ENCODE data around the gene KIF5A. TPM values are rescaled to one million over a fixed set of nuclear protein-coding genes. Genes with fewer than 3 reads are reported as not detected.

The KIF5A gene
- polyA plus RNA-seq, 3 donors, result 0.01 TPM; not detected in 2

GRCh38 chr12:57618966-57619433 is 69.2 kb downstream of the KIF5A start:
- peaks cover 13 to 14% of the 10 kb centered on the region in 2 donors for H3K36me3 Mint-ChIP-seq
- Histone ChIP-seq H3K9me3 (replicated peaks in 1 of 2; ENCODE audit: control insufficient read depth in 1 of 2, insufficient read depth in 1 of 2, low read length in 2 of 2) (peaks cover 5 to 31% of the 10 kb centered on the region in 2 donors), H3K27ac (ENCODE audit: low read depth in 1 of 2, low read length in 2 of 2) (no peak overlapping the region), H3K36me3 (replicated peaks in 1 of 2; ENCODE audit: control insufficient read depth in 1 of 2, insufficient read depth in 2 of 2, low read length in 2 of 2) (no peaks in the 10 kb centered on the region), H2AFZ (ENCODE audit: insufficient read depth, low read depth, low read length, poor library complexity, severe bottlenecking) (no peak overlapping the region), H3K4me1 (ENCODE audit: control insufficient read depth in 1 of 2, insufficient read depth in 2 of 2, low read length in 2 of 2) (peaks cover 18 to 23% of the 10 kb centered on the region in 2 donors), H3K27me3 (ENCODE audit: control insufficient read depth in 2 of 2, insufficient read depth in 2 of 2, low read length in 2 of 2) (peaks cover 44 to 92% of the 10 kb centered on the region in 2 donors), H3K9ac (ENCODE audit: insufficient read depth, low read length, poor library complexity, severe bottlenecking) (no peak overlapping the region), H3K4me3 (replicated peaks in 1 of 3; ENCODE audit: low read depth in 2 of 3, low read length in 3 of 3) (no peak overlapping the region), H3K4me2 (replicated peaks; ENCODE audit: extremely low read depth, low read length, poor library complexity, severe bottlenecking) (no peak overlapping the region), H4K20me1 (ENCODE audit: insufficient read depth, low read length) (no peaks in the 10 kb centered on the region), H3K79me2 (ENCODE audit: insufficient read depth, low read length) (no peaks in the 10 kb centered on the region)
- intact Hi-C loops (cut with micrococcal nuclease), result no loop called here
- DNase-seq, result no peak
- 58% methylated on average over 7 of the region's 16 CpGs for WGBS (ENCODE audit: insufficient coverage)
- peaks cover 29% of the 10 kb centered on the region for H3K4me1 Mint-ChIP-seq
- H3K4me3 Mint-ChIP-seq, result peak overlapping the region in 1 of 2 donors; percentile 93
- H3K27ac Mint-ChIP-seq, result peak overlapping the region in 1 of 7 donors; percentile 50
- H3K27me3 Mint-ChIP-seq (ENCODE audit: low read depth in 3 of 3), result peaks cover 88 to 95% (median 94%) of the 10 kb centered on the region in 3 donors
- H3K9me3 Mint-ChIP-seq, result peaks cover 0 to 27% (median 6%) of the 10 kb centered on the region in 7 donors
- TF ChIP-seq CTCF (IDR thresholded peaks at IDR 0.05), result no peak

- peaks cover 5 to 31% of the 10 kb centered on the region in 2 donors for H3K9me3 ChIP-seq (replicated peaks in 1 of 2; ENCODE audit: control insufficient read depth in 1 of 2, insufficient read depth in 1 of 2, low read length in 2 of 2)
- peak overlapping the region in 1 of 2 donors; percentile 93 for H3K4me3 Mint-ChIP-seq
- peaks cover 13 to 14% of the 10 kb centered on the region in 2 donors for H3K36me3 Mint-ChIP-seq
- no peaks in the 10 kb centered on the region for H4K20me1 ChIP-seq (ENCODE audit: insufficient read depth, low read length)
- H3K27me3 ChIP-seq (ENCODE audit: control insufficient read depth in 2 of 2, insufficient read depth in 2 of 2, low read length in 2 of 2), result peaks cover 43 to 92% of the 10 kb centered on the region in 2 donors
- H3K36me3 ChIP-seq (replicated peaks in 1 of 2; ENCODE audit: control insufficient read depth in 1 of 2, insufficient read depth in 2 of 2, low read length in 2 of 2), result no peaks in the 10 kb centered on the region
- no peaks in the 10 kb centered on the region for H3K79me2 ChIP-seq (ENCODE audit: insufficient read depth, low read length)
- no peak overlapping the region for H3K27ac ChIP-seq (ENCODE audit: low read depth in 1 of 2, low read length in 2 of 2)
- H2AFZ ChIP-seq (ENCODE audit: insufficient read depth, low read depth, low read length, poor library complexity, severe bottlenecking), result no peak overlapping the region
- no peak for TF ChIP-seq CTCF (IDR thresholded peaks at IDR 0.05)
- DNase-seq, result no peak
- WGBS (ENCODE audit: insufficient coverage), result 5% methylated on average over 39 of the region's 46 CpGs
- no peak overlapping the region for H3K4me3 ChIP-seq (replicated peaks in 1 of 3; ENCODE audit: low read depth in 2 of 3, low read length in 3 of 3)
- no peak overlapping the region for H3K9ac ChIP-seq (ENCODE audit: insufficient read depth, low read length, poor library complexity, severe bottlenecking)
- no peak overlapping the region for H3K27ac Mint-ChIP-seq
- H3K4me2 ChIP-seq (replicated peaks; ENCODE audit: extremely low read depth, low read length, poor library complexity, severe bottlenecking), result no peak overlapping the region
- peaks cover 0 to 27% (median 6%) of the 10 kb centered on the region in 7 donors for H3K9me3 Mint-ChIP-seq
- H3K4me1 ChIP-seq (ENCODE audit: control insufficient read depth in 1 of 2, insufficient read depth in 2 of 2, low read length in 2 of 2), result peaks cover 18 to 23% of the 10 kb centered on the region in 2 donors
- peaks cover 25% of the 10 kb centered on the region for H3K4me1 Mint-ChIP-seq
- intact Hi-C loops (cut with micrococcal nuclease), result loop anchor here in 1 of 2 donors (5.0 to 10.0 kb wide), 2 partner anchors 37 to 145 kb away; partner anchors contain the start of gene ARHGAP9
- peaks cover 87 to 95% (median 94%) of the 10 kb centered on the region in 3 donors for H3K27me3 Mint-ChIP-seq (ENCODE audit: low read depth in 3 of 3)
Observed at GRCh38 chr12:57619434-57620244, 69.8 kb downstream of the KIF5A start.

All from CD14-positive monocyte (primary cell).